Endothelial cell of umbilical vein (primary cell): ENCODE measurements around the gene ADCY5. TPM values are rescaled to one million over a fixed set of nuclear protein-coding genes. Genes with fewer than 3 reads are reported as not detected.

Experiments
- BruUV-seq: library from RNA; stranded (reverse); fragments of 400-500 nt; replicated peaks from 2 replicates; lab custom pipeline; 2021; lab: Mats Ljungman, UMichigan
- CTCF ChIA-PET: fragments of 300-600, 350-600 bp; sonication (Branson Sonifier 250); formaldehyde crosslinking; loops from one replicate; lab custom pipeline; 2021; ENCODE audit warnings: antibody characterized with exemption, inconsistent platforms; lab: Charles Lee
- POLR2A ChIA-PET: fragments of 300-600, 350-600 bp; sonication (Branson Sonifier 250); formaldehyde crosslinking; loops from one replicate; lab custom pipeline; 2021; ENCODE audit warnings: antibody characterized with exemption, inconsistent platforms; lab: Charles Lee
- DNase-seq: peaks from one replicate; pipeline ENCODE4 v3.0.0-alpha.2; 2011; ENCODE audit warnings: low read depth, low spot score
- FAIRE-seq: peaks from 2 replicates; lab custom pipeline; 2011; peaks lifted over from hg19 to GRCh38; lab: Jason Lieb, UNC
- H2AFZ ChIP-seq: 2 replicates; pipeline ENCODE4 v1.6.0; 2012; ENCODE audit warnings: low read depth, low read length, control low read depth, inconsistent platforms
- H3K27ac ChIP-seq: 2 replicates; pipeline ENCODE4 v1.5.1; 2011; ENCODE audit warnings: low read depth, mild to moderate bottlenecking, control low read depth, low read length, moderate library complexity; ENCODE audit not compliant: insufficient read depth
- H3K27me3 ChIP-seq, 2 experiments: 2 replicates each; pipeline versions ENCODE4 v1.6.0 to v1.6.1; 2011; ENCODE audit warnings: low read length in 2 of 2, mixed read lengths in 1 of 2; ENCODE audit not compliant: control insufficient read depth in 2 of 2, insufficient read depth in 2 of 2
- H3K36me3 ChIP-seq, 2 experiments: 2 replicates in 1 of 2; 3 replicates in 1 of 2; pipeline ENCODE4 v1.5.1; 2011; ENCODE audit warnings: low read length in 2 of 2, mild to moderate bottlenecking in 1 of 2, moderate library complexity in 1 of 2; ENCODE audit not compliant: control insufficient read depth in 2 of 2, insufficient read depth in 2 of 2; ENCODE audit errors: extremely low read depth in 1 of 2
- H3K4me1 ChIP-seq: 3 replicates; pipeline ENCODE4 v1.5.1; 2011; ENCODE audit warnings: mild to moderate bottlenecking, low read length; ENCODE audit not compliant: control insufficient read depth, insufficient read depth; ENCODE audit errors: extremely low read depth
- H3K4me2 ChIP-seq: 2 replicates; pipeline ENCODE4 v1.6.1; 2011; ENCODE audit warnings: low read length, control low read depth, mixed read lengths; ENCODE audit not compliant: insufficient read depth
- H3K4me3 ChIP-seq, 3 experiments: fragments of 200-600 bp in 1 of 3; sonication (generic), shearing (Covaris generic) in 1 of 3; replicated peaks in 1 of 3; 2 replicates each; pipeline ENCODE4 v1.5.1; 2011 to 2016; ENCODE audit warnings: control low read depth in 3 of 3, low read length in 3 of 3, mild to moderate bottlenecking in 2 of 3, inconsistent platforms in 1 of 3, low read depth in 1 of 3, moderate library complexity in 1 of 3; ENCODE audit not compliant: insufficient read depth in 1 of 3
- H3K79me2 ChIP-seq: 2 replicates; pipeline ENCODE4 v1.6.0; 2012; ENCODE audit warnings: low read length, inconsistent platforms; ENCODE audit not compliant: control insufficient read depth, insufficient read depth
- H3K9ac ChIP-seq: replicated peaks from 2 replicates; pipeline ENCODE3; 2011; ENCODE audit warnings: low read length, control low read depth; ENCODE audit not compliant: insufficient read depth; ENCODE audit errors: extremely low read depth
- H3K9me1 ChIP-seq: replicated peaks from 3 replicates; pipeline ENCODE4 v1.6.0; 2011; ENCODE audit warnings: mild to moderate bottlenecking, low read length; ENCODE audit not compliant: control insufficient read depth, insufficient read depth; ENCODE audit errors: extremely low read depth
- H3K9me3 ChIP-seq: replicated peaks from 2 replicates; pipeline ENCODE4 v1.5.1; 2012; ENCODE audit warnings: low read length, inconsistent platforms; ENCODE audit not compliant: control insufficient read depth, insufficient read depth
- H4K20me1 ChIP-seq: replicated peaks from 2 replicates; pipeline ENCODE3; 2011; ENCODE audit warnings: mild to moderate bottlenecking, low read length; ENCODE audit not compliant: control insufficient read depth, insufficient read depth; ENCODE audit errors: extremely low read depth
- EZH2 ChIP-seq: IDR thresholded peaks from 2 replicates; pipeline ENCODE4 v1.6.1; 2012; ENCODE audit warnings: borderline replicate concordance, low read depth, mild to moderate bottlenecking, moderate library complexity, low read length, inconsistent platforms; ENCODE audit not compliant: severe bottlenecking
- FOS ChIP-seq: IDR thresholded peaks from 2 replicates; pipeline ENCODE4 v1.6.1; 2011; ENCODE audit warnings: mild to moderate bottlenecking, low read length, moderate library complexity, borderline replicate concordance; ENCODE audit not compliant: insufficient read depth
- GATA2 ChIP-seq: IDR thresholded peaks from 2 replicates; pipeline ENCODE4 v1.7.0; 2011; ENCODE audit warnings: low read depth, mild to moderate bottlenecking, moderate library complexity, mixed read lengths, low read length; ENCODE audit not compliant: insufficient read length, insufficient read depth
- JUN ChIP-seq: IDR thresholded peaks from 2 replicates; pipeline ENCODE4 v1.6.1; 2011; ENCODE audit warnings: borderline replicate concordance, low read depth; ENCODE audit not compliant: insufficient read length, insufficient read depth
- MYC ChIP-seq: IDR thresholded peaks from one replicate; pipeline ENCODE4 v1.6.1; 2011; ENCODE audit warnings: mild to moderate bottlenecking, low read depth, low read length
- POLR2AphosphoS5 ChIP-seq: IDR thresholded peaks from 2 replicates; pipeline ENCODE4 v1.6.1; 2012; ENCODE audit warnings: low read depth, mild to moderate bottlenecking, control low read depth, low read length, moderate library complexity; ENCODE audit not compliant: insufficient read depth
- dilution Hi-C: fragments of 300-500 bp; cut with MboI; formaldehyde crosslinking; loops from one replicate; pipeline ENCODE4 v1.15.0; 2019; ENCODE audit warnings: low sequenced_read_pairs; ENCODE audit not compliant: extremely low pct_ligation_motif_present
- intact Hi-C: fragments of 100-400 bp; cut with micrococcal nuclease; formaldehyde crosslinking; loops from one replicate; pipeline ENCODE4 v1.10.0; 2022
- polyA plus RNA-seq, 4 experiments: library from polyadenylated mRNA; depleted of rRNA in 3 of 4; stranded (reverse) in 3 of 4; unstranded in 1 of 4; fragments of >200 nt; gene quantifications; 2 replicates each; pipeline versions ENCODE4 v1.2.1 to v1.2.3, GENCODE V29; 2011 to 2012; ENCODE audit warnings: missing spikeins in 1 of 4
- total RNA-seq: library from RNA; stranded (reverse); gene quantifications from 2 replicates; pipeline ENCODE4 v1.2.3, GENCODE V29; 2021
- TF ChIP-seq, protein P1 (sequence below): IDR thresholded peaks from 2 replicates; pipeline ENCODE4 v1.6.1; 2011; ENCODE audit not compliant: insufficient read depth, insufficient read length

ADCY5 gene
- total and polyA plus RNA-seq, 2 donors (not counting 3 experiments of a cell fraction or from before 2014, with no cell fraction given), result 0.01 TPM; not detected in 1

DNA sequence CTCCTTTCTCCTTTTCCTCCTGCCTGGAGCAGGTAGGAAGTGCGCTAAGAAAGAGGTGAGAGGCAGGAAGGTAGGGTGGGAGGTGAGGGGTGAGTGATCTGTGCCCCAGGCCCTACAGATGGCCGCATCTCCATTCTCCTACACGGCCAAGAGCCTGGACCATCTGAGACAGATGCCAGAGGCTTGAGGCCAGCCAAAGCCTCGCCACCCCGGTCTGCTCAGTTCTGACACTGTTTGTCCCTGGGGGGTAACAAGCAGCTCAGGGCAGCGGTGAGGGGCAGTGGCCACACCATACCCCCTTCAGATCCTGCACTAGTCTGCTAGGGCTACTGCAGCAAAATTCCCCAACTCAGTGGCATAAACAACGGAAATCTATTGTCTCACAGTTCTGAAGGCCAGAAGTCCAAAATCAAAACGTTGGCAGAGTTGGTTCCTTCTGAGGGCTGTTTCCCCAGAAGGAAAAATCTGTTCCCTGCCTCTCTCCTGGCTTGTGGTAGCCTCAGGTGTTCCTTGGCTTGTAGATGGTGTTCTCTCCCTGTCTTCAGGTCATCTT is 28.4 kb downstream of the ADCY5 start:
- H3K27me3 ChIP-seq, result peaks cover 0 to 4% of the 10 kb centered on the region in 2 experiments
- H4K20me1 ChIP-seq, result no peaks in the 10 kb centered on the region
- intact Hi-C loops (no loop called here), dilution Hi-C loops (no loop called here)
- H3K79me2 ChIP-seq, result no peaks in the 10 kb centered on the region
- no peak overlapping the region for H3K27ac ChIP-seq
- no peaks in the 10 kb centered on the region for H3K4me1 ChIP-seq
- H3K9me1 ChIP-seq, result no peaks in the 10 kb centered on the region
- DNase-seq (no peak), FAIRE-seq (no peak)
- no peaks in the 10 kb centered on the region for H3K36me3 ChIP-seq
- no peak overlapping the region for H3K4me2 ChIP-seq
- no peak for TF ChIP-seq GATA2
- no peak for TF ChIP-seq POLR2AphosphoS5
- no peak for TF ChIP-seq MYC
- no peak for TF ChIP-seq JUN
- TF ChIP-seq EZH2, result no peak
- TF ChIP-seq, protein P1, sequence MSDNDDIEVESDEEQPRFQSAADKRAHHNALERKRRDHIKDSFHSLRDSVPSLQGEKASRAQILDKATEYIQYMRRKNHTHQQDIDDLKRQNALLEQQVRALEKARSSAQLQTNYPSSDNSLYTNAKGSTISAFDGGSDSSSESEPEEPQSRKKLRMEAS, result no peak
- no peak for TF ChIP-seq FOS
- ChIA-PET CTCF (no interaction called here), POLR2A (no interaction called here)
- no peak overlapping the region for H3K9ac ChIP-seq
- no peak overlapping the region for H3K4me3 ChIP-seq
- H2AFZ ChIP-seq, result no peak overlapping the region
- no peaks in the 10 kb centered on the region for H3K9me3 ChIP-seq
- no TSS peak for BruUV-seq
